Left ventricle myocardium inferior (tissue), 1 donor: ENCODE measurements around the gene SCAMP3. TPM values are rescaled to one million over a fixed set of nuclear protein-coding genes. Genes with fewer than 3 reads are reported as not detected.

Source experiments
- DNase-seq: peaks from one replicate; pipeline ENCODE4 v3.0.0-alpha.2; 2020
- H3K27ac ChIP-seq: fragments of 200-600 bp; replicated peaks from 2 replicates; pipeline ENCODE4 v1.8.0; 2021
- H3K27me3 ChIP-seq: fragments of 200-600 bp; 2 replicates; pipeline ENCODE4 v1.8.0; 2021; ENCODE audit warnings: low read depth
- H3K36me3 ChIP-seq: fragments of 200-600 bp; 2 replicates; pipeline ENCODE4 v1.8.0; 2021
- H3K4me1 ChIP-seq: fragments of 200-600 bp; 2 replicates; pipeline ENCODE4 v1.8.0; 2021
- H3K4me3 ChIP-seq: fragments of 200-600 bp; 2 replicates; pipeline ENCODE4 v1.8.0; 2021; ENCODE audit warnings: mild to moderate bottlenecking, moderate library complexity
- H3K9me3 ChIP-seq: fragments of 200-600 bp; replicated peaks from 2 replicates; pipeline ENCODE4 v1.8.0; 2021
- CTCF ChIP-seq: fragments of 200-600 bp; IDR thresholded peaks from 2 replicates; pipeline ENCODE4 v1.8.0; 2021; ENCODE audit warnings: antibody characterized with exemption, mild to moderate bottlenecking, borderline replicate concordance
- intact Hi-C: fragments of 100-400 bp; cut with micrococcal nuclease; formaldehyde crosslinking; loops from one replicate; pipeline ENCODE4 v1.11.0; 2022
- long read RNA-seq: library from polyadenylated mRNA; unstranded; transcript quantifications from one replicate; pipeline ENCODE4 v2.0.0, GENCODE V29; 2021
- total RNA-seq: library from RNA; stranded (reverse); fragmentation: NEBNext Ultra II Directional; extraction: Animal tissue kit (Norgen Biotek cat#: 25700); gene quantifications from one replicate; pipeline ENCODE4 v1.2.1, GENCODE V29; 2021
- donor health status: DM: no; HTN: yes; CAD: no; lungs with severe emphysema.

SCAMP3 gene
- total RNA-seq, result 57.1 TPM
- long read RNA-seq, transcript SCAMP3-201 (9 exons, 1,446 nt), result major isoform, 84 of 110 reads
- long read RNA-seq, transcript SCAMP3-202 (8 exons, 1,537 nt), result minor isoform, 10 of 110 reads
- long read RNA-seq, partial matches to known transcripts, result 3 of 110 reads
- long read RNA-seq, other reads (novel, unspliced or antisense), result 13 of 110 reads

GRCh38 chr1:155261852-155262673 lies at the start of gene SCAMP3:
TSS of gene SCAMP3 (minus strand) at chr1:155262360. CDS start at chr1:155262151, 209 bp downstream.
- H3K4me3 ChIP-seq, result peak within 1 kb of the TSS; percentile 92
- H3K27me3 ChIP-seq, result no peaks in the 10 kb centered on the region
- H3K9me3 ChIP-seq, result no peaks in the 10 kb centered on the region
- H3K4me1 ChIP-seq, result peaks cover 33% of the 10 kb centered on the region
- intact Hi-C loops, result no loop called here
- peak; percentile 94 for DNase-seq
- H3K27ac ChIP-seq, result peak within 1 kb of the TSS; percentile 91
- no peak for TF ChIP-seq CTCF
- H3K36me3 ChIP-seq, result peaks cover 66% of the 10 kb centered on the region

- no peak for TF ChIP-seq CTCF
- Histone ChIP-seq H3K36me3 (peaks cover 27% of the 10 kb centered on the region), H3K4me3 (peak overlapping the region; percentile 81), H3K9me3 (no peaks in the 10 kb centered on the region), H3K4me1 (peaks cover 35% of the 10 kb centered on the region), H3K27me3 (no peaks in the 10 kb centered on the region), H3K27ac (peak overlapping the region; percentile 89)
- intact Hi-C loops, result no loop called here
- peak; percentile 33 for DNase-seq
Observed at GRCh38 chr1:155309423-155310021, 47.4 kb upstream of the SCAMP3 start.

- DNase-seq, result peak; percentile 99
- Histone ChIP-seq H3K27ac (peak within 1 kb of the TSS; percentile 89), H3K4me3 (peak within 1 kb of the TSS; percentile 81), H3K36me3 (peaks cover 19% of the 10 kb centered on the region), H3K9me3 (no peaks in the 10 kb centered on the region), H3K27me3 (no peaks in the 10 kb centered on the region), H3K4me1 (peaks cover 35% of the 10 kb centered on the region)
- peak; percentile 45 for TF ChIP-seq CTCF
- intact Hi-C loops, result no loop called here
Observed at GRCh38 chr1:155308493-155309422, 46.6 kb upstream of the SCAMP3 start, which contains the start of gene FDPS. TSS of gene FDPS (plus strand) at chr1:155308866. CDS start at chr1:155309790, 924 bp downstream.

- peak overlapping the region; percentile 89 for H3K27ac ChIP-seq
- H3K4me3 ChIP-seq, result no peak overlapping the region
- peaks cover 35% of the 10 kb centered on the region for H3K4me1 ChIP-seq
- H3K9me3 ChIP-seq, result no peaks in the 10 kb centered on the region
- no peak for DNase-seq
- intact Hi-C loops, result no loop called here
- TF ChIP-seq CTCF, result peak; percentile 51
- H3K27me3 ChIP-seq, result no peaks in the 10 kb centered on the region
- peaks cover 10% of the 10 kb centered on the region for H3K36me3 ChIP-seq
Observed at GRCh38 chr1:155307247-155307740, 45.1 kb upstream of the SCAMP3 start.
